GM18951 (cell line): ENCODE measurements around the gene NAA60.
"Not testable (repeated sequence)": the region's sequence is repeated elsewhere in the genome, so short reads cannot be mapped to it uniquely, and the experiment has no call there.

Experiments used
- POLR2A ChIP-seq: IDR thresholded peaks from 4 replicates; pipeline ENCODE4 v1.6.1; 2011; ENCODE audit warnings: mild to moderate bottlenecking; ENCODE audit not compliant: insufficient read length, insufficient read depth; ENCODE audit errors: extremely low read depth
- in situ Hi-C: fragments of 300-500 bp; cut with MboI; formaldehyde crosslinking; loops from one replicate; pipeline ENCODE4 v1.12.0; 2022; ENCODE audit warnings: low sequenced_read_pairs, mixed read lengths, inconsistent platforms; ENCODE audit not compliant: unreplicated experiment

Gene NAA60

GRCh38 chr16:3494386-3494973, 51.0 kb downstream of the NAA60 start:
- in situ Hi-C loops, result no loop called here
- no peak for TF ChIP-seq POLR2A

DNA sequence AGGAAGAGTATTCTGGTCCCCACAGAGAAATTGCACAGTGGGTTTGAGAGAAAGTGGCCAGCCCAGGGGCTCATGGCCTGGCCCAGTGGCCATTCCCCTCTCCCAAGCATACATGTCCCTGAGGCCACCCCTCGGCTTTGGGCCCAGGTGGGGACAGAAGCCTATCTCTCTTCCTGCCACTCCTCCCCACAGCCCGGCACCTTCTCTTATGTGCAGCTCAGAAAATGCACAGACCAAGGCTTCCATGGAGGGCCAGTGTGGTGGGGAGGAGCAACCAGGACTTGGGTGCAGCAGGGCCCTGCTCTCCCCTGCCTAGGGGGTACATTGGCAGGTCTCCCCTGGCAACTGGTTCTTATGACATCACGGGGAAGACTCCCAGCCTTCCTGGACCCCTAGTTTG, 51.7 kb downstream of the NAA60 start, which contains the start of gene C16orf90:
C16orf90 (minus strand) TSS at position 314 of the 400 bp plus-strand sequence; CDS start at position 246, 68 bp downstream.
- no peak for TF ChIP-seq POLR2A
- in situ Hi-C loops, result no loop called here

DNA sequence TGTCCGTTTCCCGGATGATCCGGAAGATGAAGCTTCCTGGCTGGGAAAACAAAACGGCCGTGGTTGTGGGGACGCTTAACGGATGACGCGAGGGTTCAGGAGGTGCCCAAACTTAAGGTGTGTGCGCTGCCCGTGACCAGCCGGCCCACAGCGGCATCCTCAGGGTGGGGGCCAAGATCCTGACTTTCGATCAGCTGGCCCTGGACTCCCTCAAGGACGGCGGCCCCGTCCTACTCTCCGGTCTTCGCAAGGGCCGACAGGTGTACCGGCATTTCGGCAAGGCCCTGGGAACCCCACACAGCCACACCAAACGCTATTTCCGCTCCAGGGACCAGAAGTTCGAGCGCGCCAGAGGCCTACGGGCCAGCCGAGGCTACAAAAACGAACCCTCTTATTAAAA, 52.9 kb downstream of the NAA60 start:
- in situ Hi-C loops, result no loop called here
- TF ChIP-seq POLR2A, result no peak

DNA sequence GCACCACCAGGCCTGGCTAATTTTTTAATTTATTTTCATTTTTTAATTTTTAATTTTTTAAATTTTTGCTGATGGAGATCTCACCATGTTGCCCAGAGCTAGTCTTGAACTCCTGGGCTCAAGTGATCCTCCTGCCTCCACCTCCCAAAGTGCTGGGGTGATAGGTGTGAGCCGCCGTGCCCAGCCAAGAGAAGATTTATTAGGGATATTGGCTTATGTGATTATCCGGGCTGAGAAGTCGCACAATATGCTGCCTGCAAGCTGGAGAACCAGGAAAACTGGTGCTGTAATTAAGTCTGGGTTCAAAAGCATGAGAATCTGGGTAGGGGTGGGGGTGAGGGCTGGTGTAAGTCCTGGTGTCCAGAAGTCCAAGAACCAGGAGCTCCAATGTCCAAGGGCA, 54.3 kb downstream of the NAA60 start:
- in situ Hi-C loops, result no loop called here
- TF ChIP-seq POLR2A, result no peak

- TF ChIP-seq POLR2A, result no peak
- in situ Hi-C loops, result no loop called here
Observed at GRCh38 chr16:3498988-3499387, 55.5 kb downstream of the NAA60 start.

DNA sequence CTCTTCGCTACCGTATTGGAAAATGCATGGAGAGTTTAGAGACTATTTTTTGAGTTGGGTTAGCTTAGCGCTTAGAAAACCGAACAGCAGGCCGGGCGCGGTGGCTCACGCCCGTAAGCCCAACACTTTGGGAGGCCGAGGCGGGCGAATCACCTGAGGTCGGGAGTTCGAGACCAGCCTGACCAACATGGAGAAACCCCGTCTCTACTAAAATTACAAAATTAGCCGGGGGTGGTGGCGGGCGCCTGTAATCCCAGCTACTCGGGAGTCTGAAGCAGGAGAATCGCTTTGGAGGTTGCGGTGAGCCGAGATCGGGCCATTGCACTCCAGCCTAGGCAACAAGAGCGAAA, 57.9 kb downstream of the NAA60 start:
- in situ Hi-C loops, result not testable (repeated sequence)

GRCh38 chr16:3501783-3502400, 58.4 kb downstream of the NAA60 start:
- TF ChIP-seq POLR2A, result no peak
- in situ Hi-C loops, result no loop called here

- in situ Hi-C loops, result no loop called here
Observed at GRCh38 chr16:3503523-3503922, 60.0 kb downstream of the NAA60 start.

GRCh38 chr16:3508736-3509135, 65.3 kb downstream of the NAA60 start:
- in situ Hi-C loops, result no loop called here
- TF ChIP-seq POLR2A, result no peak

More at GRCh38 chr16:3503523-3503922, 60.0 kb downstream of the NAA60 start:
- no peak for TF ChIP-seq POLR2A

- in situ Hi-C loops, result no loop called here
- TF ChIP-seq POLR2A, result no peak
Observed at GRCh38 chr16:3509470-3509928, 66.0 kb downstream of the NAA60 start.

DNA sequence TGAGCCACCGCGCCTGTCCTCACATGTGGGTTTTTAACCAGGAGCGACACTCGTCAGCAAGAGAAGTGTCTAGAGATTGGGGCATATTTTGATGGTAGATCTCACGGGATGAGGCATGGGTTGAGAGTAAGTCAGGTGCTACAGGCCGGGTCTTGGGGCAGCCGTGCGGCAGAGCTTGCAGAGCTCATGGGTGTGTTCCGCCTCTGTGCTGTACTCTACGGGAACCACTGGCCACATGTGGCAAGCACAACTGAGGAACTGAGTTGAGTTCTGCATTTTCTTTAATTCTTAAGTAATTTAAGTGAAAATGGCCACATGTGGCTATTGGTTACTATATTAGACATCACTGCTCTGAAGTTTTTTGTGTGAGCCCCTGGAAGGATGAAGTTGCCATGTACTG, 66.9 kb downstream of the NAA60 start:
- in situ Hi-C loops, result no loop called here

DNA sequence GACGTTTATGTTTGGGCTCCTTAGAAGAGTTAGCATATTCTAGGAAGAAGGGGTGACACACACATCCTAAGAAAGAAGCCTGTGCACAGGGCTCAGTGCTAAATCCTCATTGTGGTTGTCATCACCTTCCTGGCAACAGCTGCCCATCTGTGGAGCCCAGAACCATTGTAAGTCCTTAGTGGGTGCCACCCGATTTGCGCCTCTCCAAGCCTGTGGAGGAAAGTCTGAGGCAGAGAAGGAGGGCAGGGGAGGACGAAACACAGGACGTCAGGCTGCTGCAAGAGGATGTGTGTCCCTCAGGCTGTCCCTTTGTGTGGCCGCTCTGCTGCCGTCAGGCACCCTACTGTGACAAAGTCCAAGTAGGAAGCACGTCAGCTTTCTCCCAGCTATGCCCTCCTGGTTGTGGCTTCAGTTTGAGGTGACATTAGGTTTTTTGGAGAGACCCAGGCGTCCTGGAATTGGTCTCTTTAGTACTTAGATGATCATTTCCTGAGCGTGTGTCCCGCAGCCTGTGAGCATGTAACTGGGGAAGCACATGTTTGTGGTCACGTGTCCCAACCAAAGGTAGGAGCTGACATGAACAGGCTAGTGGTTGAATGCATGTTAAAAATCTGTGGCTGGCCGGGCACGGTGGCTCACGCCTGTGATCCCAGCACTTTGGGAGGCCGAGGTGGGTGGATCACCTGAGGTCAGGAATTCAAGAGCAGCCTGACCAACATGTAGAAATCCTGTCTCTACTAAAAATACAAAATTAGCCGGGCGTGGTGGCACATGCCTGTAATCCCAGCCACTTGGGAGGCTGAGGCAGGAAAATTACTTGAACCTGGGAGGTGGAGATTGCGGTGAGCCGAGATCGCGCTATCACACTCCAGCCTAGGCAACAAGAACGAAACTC, 68.1 kb downstream of the NAA60 start:
- in situ Hi-C loops, result no loop called here

More for the DNA sequence above, 66.9 kb downstream of the NAA60 start:
- TF ChIP-seq POLR2A, result no peak

DNA sequence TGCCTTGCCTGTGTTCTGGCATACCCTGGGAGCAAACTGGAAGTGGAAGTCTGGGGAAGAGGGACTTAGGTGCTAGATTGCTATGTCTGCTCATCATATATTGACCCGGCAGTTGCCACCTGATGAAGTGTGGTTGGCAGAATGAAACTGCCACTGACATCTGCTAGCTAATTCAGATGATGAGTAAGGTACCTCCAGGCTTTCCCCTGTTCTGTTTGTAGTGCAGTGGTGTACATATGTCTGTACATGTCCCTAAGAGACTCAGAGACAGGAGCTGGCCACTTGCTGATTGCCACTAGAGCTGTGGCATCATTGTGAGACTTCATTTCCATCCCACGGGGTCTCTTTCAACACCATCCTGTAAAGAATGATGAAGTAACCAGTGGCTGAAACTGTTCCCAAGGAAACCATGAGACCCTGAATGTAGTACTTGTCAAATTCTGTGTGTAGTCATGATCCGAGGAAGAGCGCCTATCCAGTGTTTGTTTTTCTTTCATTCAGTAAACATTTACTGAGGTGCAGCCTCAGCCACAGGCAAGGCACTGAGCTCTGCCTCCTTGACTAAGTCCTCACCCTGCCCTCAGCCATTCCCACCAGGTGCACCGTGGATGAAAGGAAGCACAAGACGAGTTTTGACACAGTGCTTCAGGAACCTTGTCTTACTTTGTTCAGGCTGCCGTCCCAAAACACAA, 70.6 kb downstream of the NAA60 start:
- no peak for TF ChIP-seq POLR2A

More for the DNA sequence above, 68.1 kb downstream of the NAA60 start:
- TF ChIP-seq POLR2A, result no peak

More for the DNA sequence above, 70.6 kb downstream of the NAA60 start:
- in situ Hi-C loops, result no loop called here
